Frontal cortex (tissue), 1 donor: Measurements from ENCODE around the gene DEXI. TPM values are rescaled to one million over a fixed set of nuclear protein-coding genes. Genes with fewer than 3 reads are reported as not detected.

ENCODE experiments used
- total RNA-seq: library from RNA; depleted of rRNA; stranded (reverse); fragments of >200 nt; gene quantifications from one replicate; pipeline ENCODE4 v1.2.3, GENCODE V29; 2014

The DEXI gene
- total RNA-seq, 1 donor from 2014 or later, result 8.2 TPM

Other genes with a start within 250 kb of the DEXI start
- 1.6 TPM for gene TEKT5, start 247.5 kb downstream of the DEXI start, total RNA-seq
- gene NUBP1, start 198.6 kb downstream of the DEXI start, total RNA-seq, result 14.3 TPM
- gene TVP23A, start 123.7 kb downstream of the DEXI start, total RNA-seq, result 17.5 TPM
- under 0.01 TPM for gene CIITA, start 65.3 kb downstream of the DEXI start, total RNA-seq
- 31.4 TPM for gene CLEC16A, start 2.1 kb upstream of the DEXI start, total RNA-seq